Cardiac muscle cell (in vitro differentiated cells and primary cell): ENCODE results near the gene DCAF11. TPM values are rescaled to one million over a fixed set of nuclear protein-coding genes. Genes with fewer than 3 reads are reported as not detected.
A peak's percentile ranks its signal among the peaks of the same experiment; 100 is the strongest.

Experiments
- DNase-seq, 2 donors: peaks; one replicate each; pipeline versions ENCODE4 v3.0.0 to v3.0.0-alpha.2; 2010 to 2017; ENCODE audit warnings: low read depth in 1 of 2, low spot score in 1 of 2
- H3K27ac ChIP-seq: fragments of 200-600 bp; sonication (generic); 2 replicates; pipeline ENCODE4 v1.5.1; 2016
- H3K27me3 ChIP-seq: fragments of 200-600 bp; sonication (generic); 2 replicates; pipeline ENCODE4 v1.6.0; 2016; ENCODE audit warnings: control low read depth
- H3K36me3 ChIP-seq: fragments of 200-600 bp; sonication (generic); 2 replicates; pipeline ENCODE4 v1.5.1; 2016; ENCODE audit warnings: control low read depth
- H3K4me1 ChIP-seq: fragments of 200-600 bp; sonication (generic); 2 replicates; pipeline ENCODE4 v1.8.1; 2017; ENCODE audit warnings: low read depth, mild to moderate bottlenecking, mixed run types
- H3K4me3 ChIP-seq: fragments of 200-600 bp; sonication (generic); 2 replicates; pipeline ENCODE4 v1.5.1; 2016; ENCODE audit warnings: mild to moderate bottlenecking
- H3K9me3 ChIP-seq: fragments of 200-600 bp; sonication (generic); 2 replicates; pipeline ENCODE4 v1.5.1; 2017; ENCODE audit warnings: low read depth, mild to moderate bottlenecking, control low read depth
- CTCF ChIP-seq: IDR thresholded peaks from 2 replicates; pipeline ENCODE4 v1.5.1; 2012; ENCODE audit warnings: low read depth, mild to moderate bottlenecking, low read length
- polyA plus RNA-seq: library from polyadenylated mRNA; unstranded; fragments of >200 nt; fragmentation: Nextera tagmentation; extraction: Ambion mirVana; gene quantifications from 2 replicates; pipeline ENCODE4 v1.2.1, GENCODE V29; 2016
- total RNA-seq: library from RNA; depleted of rRNA; stranded (reverse); fragments of >200 nt; gene quantifications from 2 replicates; pipeline ENCODE4 v1.2.3, GENCODE V29; 2016

Gene DCAF11
- total RNA-seq: 152 and 317 TPM in 2 replicates
- 110 and 165 TPM in 2 replicates for polyA plus RNA-seq

GRCh38 chr14:24114532-24115421, at the start of gene DCAF11, which contains the start of gene NRL:
Gene DCAF11 (plus strand): TSS chr14:24114777. CDS start chr14:24115595, 818 bp downstream.
Gene NRL (minus strand): TSS chr14:24114949. CDS start chr14:24082848, 32,101 bp downstream.
- H3K9me3 ChIP-seq: no peaks in the 10 kb centered on the region
- TF ChIP-seq CTCF: no peak
- H3K27ac ChIP-seq: peak within 1 kb of the TSS; percentile 92

GRCh38 chr14:24064856-24065255, 49.7 kb upstream of the DCAF11 start:
- DNase-seq: no peak
- no peaks in the 10 kb centered on the region for H3K27me3 ChIP-seq
- H3K4me1 ChIP-seq: no peaks in the 10 kb centered on the region
- H3K4me3 ChIP-seq: no peak overlapping the region
- no peaks in the 10 kb centered on the region for H3K36me3 ChIP-seq
- H3K9me3 ChIP-seq: no peaks in the 10 kb centered on the region
- TF ChIP-seq CTCF: no peak
- H3K27ac ChIP-seq: no peak overlapping the region

More at GRCh38 chr14:24114532-24115421, at the start of gene DCAF11, which contains the start of gene NRL:
- peaks cover 11% of the 10 kb centered on the region for H3K4me1 ChIP-seq
- peak; percentile 99 to 100 for DNase-seq
- no peaks in the 10 kb centered on the region for H3K27me3 ChIP-seq
- peaks cover 26% of the 10 kb centered on the region for H3K36me3 ChIP-seq
- H3K4me3 ChIP-seq: peak within 1 kb of the TSS; percentile 44

GRCh38 chr14:24065408-24065807, 49.2 kb upstream of the DCAF11 start:
- no peak for TF ChIP-seq CTCF
- Histone ChIP-seq H3K36me3 (no peaks in the 10 kb centered on the region), H3K9me3 (no peaks in the 10 kb centered on the region), H3K4me3 (no peak overlapping the region), H3K4me1 (no peaks in the 10 kb centered on the region), H3K27ac (no peak overlapping the region), H3K27me3 (no peaks in the 10 kb centered on the region)
- DNase-seq: no peak

GRCh38 chr14:24066496-24067132, 48.0 kb upstream of the DCAF11 start:
- H3K4me1 ChIP-seq: no peaks in the 10 kb centered on the region
- H3K9me3 ChIP-seq: no peaks in the 10 kb centered on the region
- DNase-seq: no peak
- H3K27me3 ChIP-seq: no peaks in the 10 kb centered on the region
- no peaks in the 10 kb centered on the region for H3K36me3 ChIP-seq
- TF ChIP-seq CTCF: no peak
- no peak overlapping the region for H3K27ac ChIP-seq
- H3K4me3 ChIP-seq: no peak overlapping the region

GRCh38 chr14:24067133-24068082, 47.2 kb upstream of the DCAF11 start:
- Histone ChIP-seq H3K4me1 (no peaks in the 10 kb centered on the region), H3K27ac (no peak overlapping the region), H3K4me3 (no peak overlapping the region), H3K36me3 (no peaks in the 10 kb centered on the region), H3K9me3 (no peaks in the 10 kb centered on the region), H3K27me3 (no peaks in the 10 kb centered on the region)
- no peak for DNase-seq
- TF ChIP-seq CTCF: no peak
